Panc1 (cell line): Measurements from ENCODE around the gene LTA4H. TPM values are rescaled to one million over a fixed set of nuclear protein-coding genes. Genes with fewer than 3 reads are reported as not detected.

Experiments
- ATAC-seq: fragments of 200-7000 bp; cut with Tn5 transposase; 2 replicates; pipeline ENCODE4 v1.9.1; 2020; ENCODE audit warnings: mild to moderate bottlenecking, moderate library complexity
- BruUV-seq: library from RNA; stranded (reverse); fragments of 400-500 nt; replicated peaks from 2 replicates; lab custom pipeline; 2021; lab: Mats Ljungman, UMichigan
- CTCF ChIA-PET: fragments of 300-600 bp; sonication (Branson Sonifier 250); formaldehyde crosslinking; loops from one replicate; lab custom pipeline; 2022; ENCODE audit warnings: antibody characterized with exemption; lab: Charles Lee
- POLR2A ChIA-PET: fragments of 300-600 bp; sonication (Branson Sonifier 250); formaldehyde crosslinking; loops from one replicate; lab custom pipeline; 2022; ENCODE audit warnings: antibody characterized with exemption; lab: Charles Lee
- DNase-seq: peaks from one replicate; pipeline ENCODE4 v3.0.0-alpha.2; 2010; ENCODE audit warnings: low read depth, low spot score
- H3K27ac ChIP-seq: 2 replicates; pipeline ENCODE4 v1.5.1; 2011; ENCODE audit warnings: mild to moderate bottlenecking, low read length, inconsistent platforms
- H3K27me3 ChIP-seq: fragments of 200-500 bp; sonication (Bioruptor generic); 2 replicates; pipeline ENCODE4 v1.6.0; 2014; ENCODE audit warnings: low read length, inconsistent platforms; ENCODE audit not compliant: control insufficient read depth, insufficient read depth
- H3K36me3 ChIP-seq: fragments of 200-500 bp; sonication (Bioruptor generic); 2 replicates; pipeline ENCODE4 v1.5.1; 2014; ENCODE audit warnings: inconsistent platforms, mild to moderate bottlenecking, low read length, moderate library complexity; ENCODE audit not compliant: control insufficient read depth, insufficient read depth
- H3K4me1 ChIP-seq: 2 replicates; pipeline ENCODE4 v1.5.1; 2011; ENCODE audit warnings: inconsistent platforms, mild to moderate bottlenecking, low read length, moderate library complexity; ENCODE audit not compliant: control insufficient read depth, insufficient read depth
- H3K4me3 ChIP-seq, 2 experiments: 2 replicates each; pipeline ENCODE4 v1.5.1; 2011 to 2012; ENCODE audit warnings: low read depth in 2 of 2, low read length in 2 of 2, mild to moderate bottlenecking in 2 of 2, inconsistent platforms in 1 of 2, moderate library complexity in 1 of 2
- H3K9me3 ChIP-seq: fragments of 200-500 bp; sonication (Bioruptor generic); 2 replicates; pipeline ENCODE4 v1.5.1; 2014; ENCODE audit warnings: low read depth, mild to moderate bottlenecking, inconsistent platforms, low read length, moderate library complexity; ENCODE audit not compliant: control insufficient read depth, insufficient read depth
- CTCF ChIP-seq: fragments of 450-650 bp; IDR thresholded peaks from 2 replicates; pipeline ENCODE4 v1.5.1; 2017; ENCODE audit warnings: mild to moderate bottlenecking
- POLR2AphosphoS5 ChIP-seq: IDR thresholded peaks from 2 replicates; pipeline ENCODE4 v1.6.1; 2012; ENCODE audit warnings: mild to moderate bottlenecking, low read depth, low read length, moderate library complexity
- REST ChIP-seq, 2 experiments: IDR thresholded peaks; 2 replicates each; pipeline ENCODE4 v1.6.1; 2011 to 2012; ENCODE audit warnings: low read depth in 2 of 2, control low read depth in 1 of 2, low read length in 1 of 2, mild to moderate bottlenecking in 1 of 2, moderate library complexity in 1 of 2; ENCODE audit not compliant: insufficient read depth in 1 of 2
- SIN3A ChIP-seq: IDR thresholded peaks from 2 replicates; pipeline ENCODE4 v1.6.1; 2012; ENCODE audit warnings: low read depth, mild to moderate bottlenecking, low read length, moderate library complexity, borderline replicate concordance; ENCODE audit not compliant: insufficient read depth
- TCF7L2 ChIP-seq: IDR thresholded peaks from 2 replicates; pipeline ENCODE4 v1.6.1; 2011; ENCODE audit warnings: mild to moderate bottlenecking, low read depth, low read length, inconsistent platforms
- in situ Hi-C: cut with HindIII; loops from 2 replicates; pipeline ENCODE4 v1.10.0; 2016; ENCODE audit warnings: low sequenced_read_pairs, low pct_unique_long_range_greater_than_20kb
- intact Hi-C: fragments of 100-400 bp; cut with micrococcal nuclease; formaldehyde crosslinking; loops from one replicate; pipeline ENCODE4 v1.10.0; 2022; ENCODE audit not compliant: unreplicated experiment
- total RNA-seq: library from RNA; stranded (reverse); gene quantifications from one replicate; pipeline ENCODE4 v1.2.1, GENCODE V29; 2021; ENCODE audit not compliant: unreplicated experiment

LTA4H gene
- total RNA-seq, 1 experiment from 2014 or later = 59.6 TPM

- Histone ChIP-seq H3K27ac (no peak overlapping the region), H3K27me3 (no peaks in the 10 kb centered on the region), H3K36me3 (no peaks in the 10 kb centered on the region), H3K9me3 (no peaks in the 10 kb centered on the region), H3K4me1 (no peaks in the 10 kb centered on the region; the same call in 1 of the 2 replicates), H3K4me3 (no peak overlapping the region; a peak in 1 of 4 replicates)
- TF ChIP-seq CTCF (no peak), POLR2AphosphoS5 (no peak), SIN3A (no peak), REST (IDR thresholded peaks at IDR 0.05; ENCODE audit: insufficient read depth in 1 of 2, low read depth in 2 of 2, low read length in 1 of 2) (no peak), TCF7L2 (no peak)
- CTCF ChIA-PET = no interaction called here
- BruUV-seq = no TSS peak
- POLR2A ChIA-PET = no interaction called here
- in situ Hi-C loops (no loop called here), intact Hi-C loops (no loop called here)
- ATAC-seq (peak; percentile 62; the same call in 1 of the 2 replicates), DNase-seq (no peak)
These were observed 13.1 kb upstream of the LTA4H start for GRCh38 chr12:96048393-96048969.

GRCh38 chr12:96047229-96048211, 12.1 kb upstream of the LTA4H start:
- ATAC-seq (no peak), DNase-seq (no peak)
- Histone ChIP-seq H3K27me3 (no peaks in the 10 kb centered on the region), H3K9me3 (no peaks in the 10 kb centered on the region), H3K4me3 (no peak overlapping the region; a peak in 1 of 4 replicates), H3K27ac (no peak overlapping the region), H3K36me3 (no peaks in the 10 kb centered on the region), H3K4me1 (no peaks in the 10 kb centered on the region; the same call in 1 of the 2 replicates)
- intact Hi-C loops (no loop called here), in situ Hi-C loops (no loop called here)
- no peak for TF ChIP-seq CTCF
- TF ChIP-seq REST (IDR thresholded peaks at IDR 0.05; ENCODE audit: insufficient read depth in 1 of 2, low read depth in 2 of 2, low read length in 1 of 2) = no peak
- no peak for TF ChIP-seq TCF7L2
- TF ChIP-seq SIN3A = no peak
- TF ChIP-seq POLR2AphosphoS5 = no peak
- no TSS peak for BruUV-seq
- ChIA-PET POLR2A (interaction anchor here (0.6 kb wide), 1 partner anchor 27 kb away, joined by 12 read pairs; no protein-coding TSS in a partner anchor), CTCF (interaction anchor here (0.6 kb wide), 1 partner anchor 79 kb away, joined by 8 read pairs; no protein-coding TSS in a partner anchor)
